K562 (cell line): ENCODE measurements around the gene RBBP5. TPM values are rescaled to one million over a fixed set of nuclear protein-coding genes. Genes with fewer than 3 reads are reported as not detected.
A peak's percentile ranks its signal among the peaks of the same experiment; 100 is the strongest.

Experiments used
- CCAR2 ChIP-seq: fragments of 200-400 bp; formaldehyde crosslinking; IDR thresholded peaks from 2 replicates; pipeline ENCODE4 v1.6.1; 2017; ENCODE audit warnings: mild to moderate bottlenecking, low read depth, low read length
- ESRRA ChIP-seq: fragments of 450-650 bp; IDR thresholded peaks from 2 replicates; pipeline ENCODE4 v1.6.1; 2014; ENCODE audit warnings: low read depth, mild to moderate bottlenecking, moderate library complexity, borderline replicate concordance
- ETV5 ChIP-seq: sonication (generic); formaldehyde crosslinking; IDR thresholded peaks from 2 replicates; pipeline ENCODE4 v1.4.0; 2020; ENCODE audit warnings: low read depth, mild to moderate bottlenecking, missing genetic modification reagents
- FOXP1 ChIP-seq: sonication (generic); formaldehyde crosslinking; IDR thresholded peaks from 2 replicates; pipeline ENCODE4 v1.8.0; 2022; ENCODE audit warnings: mild to moderate bottlenecking, missing genetic modification reagents
- KDM4B ChIP-seq, 2 experiments: fragments of 450-650 bp in 1 of 2; sonication (generic) in 1 of 2; IDR thresholded peaks; 2 replicates each; pipeline ENCODE4 v1.6.1; 2016 to 2017; ENCODE audit warnings: borderline replicate concordance in 2 of 2, antibody characterized with exemption in 1 of 2, low read depth in 1 of 2, mild to moderate bottlenecking in 1 of 2
- LCOR ChIP-seq: sonication (generic); formaldehyde crosslinking; IDR thresholded peaks from 2 replicates; pipeline ENCODE4 v1.8.0; 2022; ENCODE audit warnings: mild to moderate bottlenecking, missing genetic modification reagents
- MIER1 ChIP-seq: fragments of 450-650 bp; IDR thresholded peaks from 2 replicates; pipeline ENCODE4 v1.6.1; 2016; ENCODE audit warnings: antibody characterized with exemption, mild to moderate bottlenecking, low read depth
- MTA3 ChIP-seq: fragments of 450-650 bp; formaldehyde crosslinking; IDR thresholded peaks from 2 replicates; pipeline ENCODE4 v1.6.1; 2017; ENCODE audit warnings: mild to moderate bottlenecking, borderline replicate concordance
- NFXL1 ChIP-seq: fragments of 450-650 bp; formaldehyde crosslinking; IDR thresholded peaks from 2 replicates; pipeline ENCODE4 v1.4.0; 2021; ENCODE audit warnings: mild to moderate bottlenecking
- PHF21A ChIP-seq: fragments of 450-650 bp; IDR thresholded peaks from 2 replicates; pipeline ENCODE4 v1.6.1; 2017; ENCODE audit warnings: low read depth, borderline replicate concordance
- PRPF4 ChIP-seq: fragments of 200-400 bp; formaldehyde crosslinking; IDR thresholded peaks from one replicate; pipeline ENCODE4 v1.6.1; 2017; ENCODE audit warnings: low read length, low read depth, mild to moderate bottlenecking; ENCODE audit not compliant: insufficient read depth, poor library complexity, severe bottlenecking
- SIN3B ChIP-seq: fragments of 450-650 bp; IDR thresholded peaks from 2 replicates; pipeline ENCODE4 v1.6.1; 2017; ENCODE audit warnings: low read depth, mild to moderate bottlenecking, moderate library complexity
- SMARCA4 ChIP-seq: fragments of 450-650 bp; IDR thresholded peaks from 2 replicates; pipeline ENCODE4 v1.6.1; 2016
- SRSF7 ChIP-seq: fragments of 200-400 bp; formaldehyde crosslinking; optimal IDR thresholded peaks from 2 replicates; pipeline ENCODE3; 2017; ENCODE audit warnings: mild to moderate bottlenecking, low read depth, low read length
- TCF7L2 ChIP-seq: fragments of 150-350 bp; IDR thresholded peaks from 2 replicates; pipeline ENCODE4 v1.6.1; 2016; ENCODE audit warnings: low read depth, mild to moderate bottlenecking, low read length, moderate library complexity
- THRAP3 ChIP-seq: fragments of 450-650 bp; IDR thresholded peaks from 2 replicates; pipeline ENCODE4 v1.6.1; 2016; ENCODE audit warnings: mild to moderate bottlenecking, inconsistent platforms, borderline replicate concordance
- ZBTB1 ChIP-seq: sonication (generic); formaldehyde crosslinking; IDR thresholded peaks from 2 replicates; pipeline ENCODE4 v1.8.1; 2023; ENCODE audit warnings: missing genetic modification reagents, low read depth, mild to moderate bottlenecking, borderline replicate concordance
- ZNF77 ChIP-seq: fragments of 250-450 bp; sonication (Bioruptor Pico); IDR thresholded peaks from 2 replicates; pipeline ENCODE4 v1.5.0; 2020
- polyA plus RNA-seq, 8 experiments: library from polyadenylated mRNA; depleted of rRNA in 4 of 8; stranded (reverse) in 5 of 8; unstranded in 3 of 8; fragments of >200 nt; fragmentation: Nextera tagmentation in 2 of 8; fragmentation: Illumina TruSeq in 1 of 8; extraction: Ambion mirVana in 2 of 8; extraction: Trizol in 1 of 8; gene quantifications; 2 replicates each; pipeline versions ENCODE4 v1.2.1 to v1.2.3, GENCODE V29; 2011 to 2014; ENCODE audit warnings: inconsistent platforms in 1 of 8, missing spikeins in 1 of 8
- total RNA-seq, 7 experiments: library from RNA; depleted of rRNA in 6 of 7; stranded (reverse); fragments of >200 nt in 6 of 7; fragmentation: Illumina TruSeq in 2 of 7; extraction: Trizol in 2 of 7; gene quantifications; 2 replicates each; pipeline versions ENCODE4 v1.2.1 to v1.2.3, GENCODE V29; 2011 to 2021; ENCODE audit warnings: low replicate concordance in 1 of 7
- TF ChIP-seq, protein P1 (sequence below), 3 experiments: fragments of 200-800 bp in 1 of 3; sonication (Bioruptor generic) in 1 of 3; sonication (generic) in 1 of 3; formaldehyde crosslinking in 1 of 3; IDR thresholded peaks; 2 replicates each; pipeline versions ENCODE4 v1.6.1 to v1.8.0; 2016 to 2022; ENCODE audit warnings: mild to moderate bottlenecking in 2 of 3, missing compliant biosample characterization in 2 of 3, missing genetic modification characterization in 2 of 3, missing genetic modification reagents in 1 of 3
- TF ChIP-seq, protein P2 (sequence below): fragments of 200-400 bp; formaldehyde crosslinking; IDR thresholded peaks from 2 replicates; pipeline ENCODE4 v1.6.1; 2017; ENCODE audit warnings: mild to moderate bottlenecking, low read depth, low read length, moderate library complexity
- TF ChIP-seq, protein P3 (sequence below): fragments of 450-650 bp; formaldehyde crosslinking; IDR thresholded peaks from 2 replicates; pipeline ENCODE4 v1.4.0; 2022; ENCODE audit warnings: missing genetic modification characterization
- TF ChIP-seq, protein P4 (sequence below): sonication (generic); formaldehyde crosslinking; IDR thresholded peaks from 2 replicates; pipeline ENCODE4 v1.8.1; 2023; ENCODE audit warnings: mild to moderate bottlenecking, missing genetic modification reagents, moderate library complexity

Gene RBBP5
- total and polyA plus RNA-seq, 9 of the 15 experiments (the other 6 are each of a cell fraction or from before 2014, with no cell fraction given) = 17.2 to 37.4 (median 28.4) TPM

DNA sequence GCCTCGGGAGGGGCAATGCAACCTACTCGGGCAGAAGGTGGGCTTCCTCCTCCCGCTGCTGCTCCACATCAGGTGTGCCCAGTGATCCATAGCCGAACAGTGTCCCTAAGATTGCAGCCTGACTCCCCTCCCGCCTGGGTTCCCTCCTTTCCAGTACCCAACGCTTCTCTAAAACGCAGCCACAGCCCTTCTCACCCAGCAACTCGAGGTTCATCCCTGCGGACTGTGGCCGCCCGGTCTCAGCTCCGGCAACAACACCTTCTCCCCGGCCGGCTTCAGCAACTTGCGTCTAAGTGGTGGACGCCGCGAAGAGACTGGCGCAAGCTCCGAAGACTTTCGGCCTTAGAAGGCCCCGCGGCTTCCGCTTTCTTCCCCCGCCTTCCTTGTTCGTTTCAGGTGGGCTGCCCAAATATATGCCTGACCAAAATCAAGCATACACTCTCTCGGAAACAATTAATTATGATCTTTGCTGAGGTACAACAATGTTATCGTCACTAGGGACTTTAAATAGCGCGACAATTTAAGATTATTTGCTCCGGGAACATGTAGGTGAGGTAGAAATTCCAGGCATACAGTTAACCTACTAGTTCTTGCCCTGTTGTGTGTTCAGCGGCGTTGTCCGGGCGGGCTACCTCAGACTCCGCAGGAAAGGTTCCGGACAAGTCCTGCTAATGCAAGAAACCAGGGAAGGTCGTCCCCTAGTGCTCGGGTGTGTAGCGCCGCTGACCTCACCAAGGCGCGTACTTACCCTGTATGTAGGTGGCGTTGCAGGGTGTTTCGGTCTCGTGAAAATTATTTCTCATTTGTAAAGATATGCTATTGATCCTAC, at the start of gene RBBP5 (continued):
- TF ChIP-seq, protein P1, sequence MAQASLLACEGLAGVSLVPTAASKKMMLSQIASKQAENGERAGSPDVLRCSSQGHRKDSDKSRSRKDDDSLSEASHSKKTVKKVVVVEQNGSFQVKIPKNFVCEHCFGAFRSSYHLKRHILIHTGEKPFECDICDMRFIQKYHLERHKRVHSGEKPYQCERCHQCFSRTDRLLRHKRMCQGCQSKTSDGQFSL (CRISPR knock-in tag; IDR thresholded peaks at IDR 0.05) = peak; percentile 81
- TF ChIP-seq, protein P1 (tag; IDR thresholded peaks at IDR 0.05) = no peak
- TF ChIP-seq TCF7L2 (no peak; the same call in 1 of the 2 replicates), LCOR (CRISPR knock-in tag) (peak; percentile 87), ETV5 (peak; percentile 62), ZNF77 (CRISPR knock-in tag) (no peak), PHF21A (peak; percentile 93), SRSF7 (no peak), SIN3B (peak; percentile 92), PRPF4 (no peak), MTA3 (peak; percentile 96), KDM4B (IDR thresholded peaks at IDR 0.05; ENCODE audit: borderline replicate concordance in 2 of 2, low read depth in 1 of 2) (peak in 1 of 2 experiments; percentile 88; a peak in 2 of 4 replicates), MIER1 (peak; percentile 69; the same call in 1 of the 2 replicates), NFXL1 (CRISPR knock-in tag) (no peak), SMARCA4 (peak; percentile 82), THRAP3 (peak; percentile 36; the same call in 1 of the 2 replicates), ZBTB1 (CRISPR knock-in tag) (no peak), CCAR2 (peak; percentile 96), FOXP1 (CRISPR knock-in tag) (peak; percentile 87; the same call in 1 of the 2 replicates), ESRRA (peak; percentile 98)
- TF ChIP-seq, protein P2, sequence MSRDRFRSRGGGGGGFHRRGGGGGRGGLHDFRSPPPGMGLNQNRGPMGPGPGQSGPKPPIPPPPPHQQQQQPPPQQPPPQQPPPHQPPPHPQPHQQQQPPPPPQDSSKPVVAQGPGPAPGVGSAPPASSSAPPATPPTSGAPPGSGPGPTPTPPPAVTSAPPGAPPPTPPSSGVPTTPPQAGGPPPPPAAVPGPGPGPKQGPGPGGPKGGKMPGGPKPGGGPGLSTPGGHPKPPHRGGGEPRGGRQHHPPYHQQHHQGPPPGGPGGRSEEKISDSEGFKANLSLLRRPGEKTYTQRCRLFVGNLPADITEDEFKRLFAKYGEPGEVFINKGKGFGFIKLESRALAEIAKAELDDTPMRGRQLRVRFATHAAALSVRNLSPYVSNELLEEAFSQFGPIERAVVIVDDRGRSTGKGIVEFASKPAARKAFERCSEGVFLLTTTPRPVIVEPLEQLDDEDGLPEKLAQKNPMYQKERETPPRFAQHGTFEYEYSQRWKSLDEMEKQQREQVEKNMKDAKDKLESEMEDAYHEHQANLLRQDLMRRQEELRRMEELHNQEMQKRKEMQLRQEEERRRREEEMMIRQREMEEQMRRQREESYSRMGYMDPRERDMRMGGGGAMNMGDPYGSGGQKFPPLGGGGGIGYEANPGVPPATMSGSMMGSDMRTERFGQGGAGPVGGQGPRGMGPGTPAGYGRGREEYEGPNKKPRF = no peak
- TF ChIP-seq, protein P3, sequence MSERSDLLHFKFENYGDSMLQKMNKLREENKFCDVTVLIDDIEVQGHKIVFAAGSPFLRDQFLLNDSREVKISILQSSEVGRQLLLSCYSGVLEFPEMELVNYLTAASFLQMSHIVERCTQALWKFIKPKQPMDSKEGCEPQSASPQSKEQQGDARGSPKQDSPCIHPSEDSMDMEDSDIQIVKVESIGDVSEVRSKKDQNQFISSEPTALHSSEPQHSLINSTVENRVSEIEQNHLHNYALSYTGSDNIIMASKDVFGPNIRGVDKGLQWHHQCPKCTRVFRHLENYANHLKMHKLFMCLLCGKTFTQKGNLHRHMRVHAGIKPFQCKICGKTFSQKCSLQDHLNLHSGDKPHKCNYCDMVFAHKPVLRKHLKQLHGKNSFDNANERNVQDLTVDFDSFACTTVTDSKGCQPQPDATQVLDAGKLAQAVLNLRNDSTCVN (CRISPR knock-in tag) = no peak
- TF ChIP-seq, protein P4, sequence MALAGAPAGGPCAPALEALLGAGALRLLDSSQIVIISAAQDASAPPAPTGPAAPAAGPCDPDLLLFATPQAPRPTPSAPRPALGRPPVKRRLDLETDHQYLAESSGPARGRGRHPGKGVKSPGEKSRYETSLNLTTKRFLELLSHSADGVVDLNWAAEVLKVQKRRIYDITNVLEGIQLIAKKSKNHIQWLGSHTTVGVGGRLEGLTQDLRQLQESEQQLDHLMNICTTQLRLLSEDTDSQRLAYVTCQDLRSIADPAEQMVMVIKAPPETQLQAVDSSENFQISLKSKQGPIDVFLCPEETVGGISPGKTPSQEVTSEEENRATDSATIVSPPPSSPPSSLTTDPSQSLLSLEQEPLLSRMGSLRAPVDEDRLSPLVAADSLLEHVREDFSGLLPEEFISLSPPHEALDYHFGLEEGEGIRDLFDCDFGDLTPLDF = peak; percentile 94; the same call in 1 of the 2 replicates
